K562 (cell line): Measurements from ENCODE around the gene CEP70. TPM values are rescaled to one million over a fixed set of nuclear protein-coding genes. Genes with fewer than 3 reads are reported as not detected.
"Not testable (repeated sequence)": the region's sequence is repeated elsewhere in the genome, so short reads cannot be mapped to it uniquely, and the experiment has no call there.

ENCODE experiments used
- ATAC-seq: fragments of 200-7000 bp; cut with Tn5 transposase; 3 replicates; pipeline ENCODE4 v1.9.1; 2020; ENCODE audit warnings: moderate library complexity
- BruUV-seq: library from RNA; stranded (reverse); fragments of 400-500 nt; replicated peaks from 2 replicates; lab custom pipeline; 2021; lab: Mats Ljungman, UMichigan
- CTCF ChIA-PET: fragments of 300-600 bp; formaldehyde crosslinking; extraction: SDS; loops from one replicate; lab custom pipeline; 2021; ENCODE audit warnings: low intra/inter-chr PET ratio; lab: Yijun Ruan, JAX
- POLR2A ChIA-PET: fragments of 300-600, 350-650 bp; sonication (Branson Sonifier 250); formaldehyde crosslinking; extraction: SDS; loops from one replicate; lab custom pipeline; 2021; ENCODE audit warnings: antibody characterized with exemption, inconsistent platforms; lab: Yijun Ruan, JAX
- DNase-seq, 4 experiments: peaks; one replicate each; pipeline versions ENCODE4 v3.0.0 to v3.0.0-alpha.2; 2011 to 2018; ENCODE audit warnings: low spot score in 3 of 4, mixed read lengths in 3 of 4; ENCODE audit errors: extremely low read depth in 1 of 4
- FAIRE-seq: peaks from 2 replicates; lab custom pipeline; 2011; peaks lifted over from hg19 to GRCh38; lab: Jason Lieb, UNC
- H2AFZ ChIP-seq: 2 replicates; pipeline ENCODE4 v1.6.0; 2011; ENCODE audit warnings: low read depth, low read length, control low read depth, inconsistent platforms
- H3K27ac ChIP-seq: fragments of 200-600 bp; 3 replicates; pipeline ENCODE4 v1.8.0; 2011; ENCODE audit warnings: low read depth, mild to moderate bottlenecking, control low read depth, inconsistent platforms, low read length, moderate library complexity, mixed read lengths; ENCODE audit errors: extremely low read depth
- H3K27me3 ChIP-seq, 2 experiments: fragments of 300-600 bp in 1 of 2; 2 replicates in 1 of 2; 3 replicates in 1 of 2; pipeline versions ENCODE4 v1.6.0 to v1.8.0; 2011; ENCODE audit warnings: inconsistent platforms in 2 of 2, low read length in 2 of 2, mild to moderate bottlenecking in 1 of 2, mixed read lengths in 1 of 2, moderate library complexity in 1 of 2; ENCODE audit not compliant: control insufficient read depth in 2 of 2, insufficient read depth in 2 of 2
- H3K36me3 ChIP-seq: fragments of 300-600 bp; 3 replicates; pipeline ENCODE4 v1.8.0; 2011; ENCODE audit warnings: mild to moderate bottlenecking, low read length, inconsistent platforms; ENCODE audit not compliant: control insufficient read depth, insufficient read depth
- H3K4me1 ChIP-seq, 2 experiments: fragments of 200-600 bp in 1 of 2; replicated peaks in 1 of 2; 2 replicates in 1 of 2; 3 replicates in 1 of 2; pipeline versions ENCODE4 v1.5.1 to v1.8.0; 2011; ENCODE audit warnings: inconsistent platforms in 2 of 2, low read length in 2 of 2, mild to moderate bottlenecking in 1 of 2, mixed read lengths in 1 of 2, moderate library complexity in 1 of 2; ENCODE audit not compliant: control insufficient read depth in 2 of 2, insufficient read depth in 2 of 2
- H3K4me2 ChIP-seq: 2 replicates; pipeline ENCODE4 v1.6.1; 2011; ENCODE audit warnings: low read length, control low read depth, inconsistent platforms, mixed read lengths; ENCODE audit not compliant: insufficient read depth
- H3K4me3 ChIP-seq: fragments of 200-600 bp; sonication (generic), shearing (Covaris generic); 2 replicates; pipeline ENCODE4 v1.5.1; 2016; ENCODE audit warnings: control low read depth, inconsistent platforms
- H3K79me2 ChIP-seq: fragments of 200-600 bp; 3 replicates; pipeline ENCODE4 v1.8.0; 2011; ENCODE audit warnings: low read length, inconsistent platforms; ENCODE audit not compliant: control insufficient read depth, insufficient read depth
- H3K9ac ChIP-seq, 2 experiments: 2 replicates each; pipeline versions ENCODE4 v1.6.0 to v1.6.1; 2011; ENCODE audit warnings: low read depth in 2 of 2, low read length in 2 of 2, control low read depth in 1 of 2, inconsistent platforms in 1 of 2, mild to moderate bottlenecking in 1 of 2, mixed read lengths in 1 of 2; ENCODE audit not compliant: insufficient read depth in 1 of 2
- H3K9me1 ChIP-seq: one replicate; pipeline ENCODE4 v1.6.0; 2011; ENCODE audit warnings: inconsistent platforms, mild to moderate bottlenecking, low read length, moderate library complexity; ENCODE audit not compliant: control insufficient read depth, insufficient read depth
- H3K9me3 ChIP-seq: replicated peaks from 2 replicates; pipeline ENCODE4 v1.5.1; 2011; ENCODE audit warnings: low read depth, low read length, inconsistent platforms; ENCODE audit not compliant: control insufficient read depth, insufficient read depth
- H4K20me1 ChIP-seq: replicated peaks from 2 replicates; pipeline ENCODE4 v1.6.1; 2011; ENCODE audit warnings: low read length, inconsistent platforms, mixed read lengths; ENCODE audit not compliant: control insufficient read depth, insufficient read depth
- DDX20 ChIP-seq: fragments of 450-650 bp; IDR thresholded peaks from 2 replicates; pipeline ENCODE4 v1.6.1; 2016; ENCODE audit warnings: missing genetic modification characterization, low read depth, mild to moderate bottlenecking, missing compliant biosample characterization, moderate library complexity
- POLR2A ChIP-seq: fragments of 450-650 bp; conservative IDR thresholded peaks from 2 replicates; pipeline ENCODE4 v1.6.1; 2016
- RCOR1 ChIP-seq, 2 experiments: IDR thresholded peaks; 2 replicates each; pipeline ENCODE4 v1.6.1; 2012; ENCODE audit warnings: low read depth in 2 of 2, low read length in 2 of 2, borderline replicate concordance in 1 of 2, improper control_type of control experiment in 1 of 2
- SLC30A9 ChIP-seq: fragments of 250-450 bp; sonication (Bioruptor Pico); IDR thresholded peaks from 2 replicates; pipeline ENCODE4 v1.8.0; 2022; ENCODE audit warnings: mild to moderate bottlenecking, moderate library complexity
- STAG1 ChIP-seq: sonication (generic); formaldehyde crosslinking; IDR thresholded peaks from 2 replicates; pipeline ENCODE4 v1.5.0; 2020; ENCODE audit warnings: missing genetic modification reagents, borderline replicate concordance
- ZNF583 ChIP-seq: fragments of 250-450 bp; sonication (Bioruptor Pico); IDR thresholded peaks from 2 replicates; pipeline ENCODE4 v1.4.0; 2020
- WGBS: fragments of 100-300 bp; shearing (Covaris generic); methylation state at CpG from one replicate; pipeline ENCODE4 v1.1.6; 2016; ENCODE audit warnings: low coverage, mixed read lengths; ENCODE audit not compliant: insufficient coverage; ENCODE audit errors: missing lambda C conversion rate; 5-methylcytosine and 5-hydroxymethylcytosine counted together
- in situ Hi-C: fragments of 300-500 bp; cut with MboI; formaldehyde crosslinking; loops from 4 replicates; pipeline ENCODE4 v1.15.0; 2018; ENCODE audit warnings: inconsistent platforms, mixed read lengths
- intact Hi-C: fragments of 100-400 bp; cut with micrococcal nuclease; formaldehyde crosslinking; loops from 2 replicates; pipeline ENCODE4 v1.14.2; 2022
- polyA plus RNA-seq, 8 experiments: library from polyadenylated mRNA; depleted of rRNA in 4 of 8; stranded (reverse) in 5 of 8; unstranded in 3 of 8; fragments of >200 nt; fragmentation: Nextera tagmentation in 2 of 8; fragmentation: Illumina TruSeq in 1 of 8; extraction: Ambion mirVana in 2 of 8; extraction: Trizol in 1 of 8; gene quantifications; 2 replicates each; pipeline versions ENCODE4 v1.2.1 to v1.2.3, GENCODE V29; 2011 to 2014; ENCODE audit warnings: inconsistent platforms in 1 of 8, missing spikeins in 1 of 8
- total RNA-seq, 7 experiments: library from RNA; depleted of rRNA in 6 of 7; stranded (reverse); fragments of >200 nt in 6 of 7; fragmentation: Illumina TruSeq in 2 of 7; extraction: Trizol in 2 of 7; gene quantifications; 2 replicates each; pipeline versions ENCODE4 v1.2.1 to v1.2.3, GENCODE V29; 2011 to 2021; ENCODE audit warnings: low replicate concordance in 1 of 7

The CEP70 gene
- total and polyA plus RNA-seq, 9 of the 15 experiments (the other 6 are each of a cell fraction or from before 2014, with no cell fraction given), result 16.1 to 31.5 (median 23.4) TPM

GRCh38 chr3:138560501-138560900 lies 33.6 kb downstream of the CEP70 start:
- in situ Hi-C loops (no loop called here), intact Hi-C loops (no loop called here)
- ChIA-PET POLR2A (no interaction called here), CTCF (no interaction called here)
- no peaks in the 10 kb centered on the region for H3K27me3 ChIP-seq
- no peaks in the 10 kb centered on the region for H3K36me3 ChIP-seq
- no TSS peak for BruUV-seq
- H3K4me3 ChIP-seq, result no peak overlapping the region
- H3K4me2 ChIP-seq, result no peak overlapping the region
- no peaks in the 10 kb centered on the region for H4K20me1 ChIP-seq
- DNase-seq (no peak), FAIRE-seq (no peak), ATAC-seq (no peak)
- H3K9me3 ChIP-seq, result no peaks in the 10 kb centered on the region
- no peak overlapping the region for H2AFZ ChIP-seq
- no peaks in the 10 kb centered on the region for H3K79me2 ChIP-seq
- H3K27ac ChIP-seq, result no peak overlapping the region
- no peaks in the 10 kb centered on the region for H3K4me1 ChIP-seq
- TF ChIP-seq STAG1 (CRISPR knock-in tag) (no peak), ZNF583 (CRISPR knock-in tag) (no peak), SLC30A9 (no peak)
- H3K9me1 ChIP-seq, result no peaks in the 10 kb centered on the region
- H3K9ac ChIP-seq, result no peak overlapping the region
- WGBS, result 86% methylated on average over 2 of the region's 6 CpGs

GRCh38 chr3:138559134-138559533 lies 34.9 kb downstream of the CEP70 start:
- TF ChIP-seq POLR2A, result no peak
- no peak for TF ChIP-seq DDX20 (tag)
- TF ChIP-seq RCOR1 (IDR thresholded peaks at IDR 0.05; ENCODE audit: borderline replicate concordance in 1 of 2, low read depth in 2 of 2, low read length in 2 of 2), result no peak
- ATAC-seq, result no peak
- H3K9ac ChIP-seq, result no peak overlapping the region
- no peaks in the 10 kb centered on the region for H3K4me1 ChIP-seq
- no peaks in the 10 kb centered on the region for H4K20me1 ChIP-seq
- in situ Hi-C loops (no loop called here), intact Hi-C loops (no loop called here)
- no peak overlapping the region for H2AFZ ChIP-seq
- no peaks in the 10 kb centered on the region for H3K9me3 ChIP-seq
- H3K36me3 ChIP-seq, result no peaks in the 10 kb centered on the region
- FAIRE-seq, result no peak
- ChIA-PET CTCF (no interaction called here), POLR2A (interaction anchor here (1.9 kb wide), 1 partner anchor 9 kb away, joined by 5 read pairs; no protein-coding TSS in a partner anchor)
- DNase-seq, result no peak
- H3K4me2 ChIP-seq, result no peak overlapping the region
- no peaks in the 10 kb centered on the region for H3K79me2 ChIP-seq
- H3K27ac ChIP-seq, result no peak overlapping the region
- 49% methylated on average over 4 of the region's 4 CpGs for WGBS
- BruUV-seq, result no TSS peak
- H3K27me3 ChIP-seq, result no peaks in the 10 kb centered on the region
- H3K9me1 ChIP-seq, result no peaks in the 10 kb centered on the region
- H3K4me3 ChIP-seq, result no peak overlapping the region

DNA sequence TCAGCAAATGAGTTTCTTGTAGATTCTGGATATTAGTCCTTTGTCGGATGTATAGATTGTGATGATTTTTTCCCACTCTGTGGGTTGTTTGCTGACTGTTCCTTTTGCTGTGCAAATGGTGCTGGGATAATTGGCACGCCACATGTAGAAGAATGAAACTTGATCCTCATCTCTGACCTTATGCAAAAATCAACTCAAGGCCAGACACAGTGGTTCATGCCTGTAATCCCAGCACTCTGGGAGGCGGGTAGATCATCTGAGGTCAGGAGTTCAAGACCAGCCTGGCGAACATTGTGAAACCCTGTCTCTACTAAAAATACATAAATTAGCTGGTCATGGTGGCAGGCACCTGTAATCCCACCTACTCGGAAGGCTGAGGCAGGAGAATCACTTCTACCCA lies 39.3 kb downstream of the CEP70 start:
- DNase-seq, CTCF ChIA-PET, BruUV-seq, POLR2A ChIA-PET, H3K4me2 ChIP-seq, H3K9me3 ChIP-seq, H3K4me1 ChIP-seq, FAIRE-seq, H3K27me3 ChIP-seq, H4K20me1 ChIP-seq, H3K27ac ChIP-seq, in situ Hi-C loops, H3K9me1 ChIP-seq, ATAC-seq, H2AFZ ChIP-seq, H3K4me3 ChIP-seq, intact Hi-C loops, H3K79me2 ChIP-seq, H3K36me3 ChIP-seq, H3K9ac ChIP-seq: not testable (repeated sequence)
- 71% methylated on average over 5 of the region's 5 CpGs for WGBS
